Left lung (tissue), 10 donors: ENCODE results near the gene KRTAP21-1. TPM values are rescaled to one million over a fixed set of nuclear protein-coding genes. Genes with fewer than 3 reads are reported as not detected.

Experiments used
- ATAC-seq: fragments of 200-7000 bp; cut with Tn5 transposase; one replicate; pipeline ENCODE4 v1.9.1; 2020; ENCODE audit warnings: moderate library complexity
- DNase-seq, 4 donors: peaks; one replicate each; pipeline ENCODE4 v3.0.0-alpha.2; 2013 to 2020
- H3K27ac ChIP-seq, 2 donors: fragments of 200-600 bp; sonication (generic) in 1 of 2; one replicate each; pipeline versions ENCODE4 v1.5.0 to v1.8.0; 2020 to 2021
- H3K27me3 ChIP-seq, 2 donors: fragments of 200-600 bp; sonication (generic) in 1 of 2; one replicate each; pipeline versions ENCODE4 v1.5.0 to v1.8.0; 2020 to 2021
- H3K36me3 ChIP-seq, 2 donors: fragments of 200-600 bp; sonication (generic) in 1 of 2; one replicate each; pipeline versions ENCODE4 v1.5.0 to v1.8.0; 2020 to 2021
- H3K4me1 ChIP-seq, 2 donors: fragments of 200-600 bp; one replicate each; pipeline ENCODE4 v1.8.0; 2021
- H3K4me3 ChIP-seq, 2 donors: fragments of 200-600 bp; sonication (generic) in 1 of 2; one replicate each; pipeline versions ENCODE4 v1.5.0 to v1.8.0; 2020 to 2021; ENCODE audit warnings: mild to moderate bottlenecking in 1 of 2
- H3K9me3 ChIP-seq, 2 donors: fragments of 200-600 bp; sonication (generic) in 1 of 2; one replicate each; pipeline versions ENCODE4 v1.5.0 to v1.8.0; 2020 to 2021
- intact Hi-C, 2 donors: fragments of 100-400 bp; cut with DNase I; formaldehyde crosslinking; loops; one replicate each; pipeline versions ENCODE4 v1.11.2 to v1.14.2; 2022
- polyA plus RNA-seq, 6 donors: library from polyadenylated mRNA; unstranded; fragments of 120-200 nt; gene quantifications; one replicate each; pipeline ENCODE4 v1.2.1, GENCODE V29; 2013; ENCODE audit not compliant: insufficient read length in 6 of 6
- total RNA-seq, 2 donors: library from RNA; stranded (reverse); fragmentation: NEBNext Ultra II Directional; extraction: Animal tissue kit (Norgen Biotek cat#: 25700); gene quantifications; one replicate each; pipeline ENCODE4 v1.2.1, GENCODE V29; 2021
- TF ChIP-seq, protein P1 (sequence below), 2 donors: fragments of 200-600 bp; sonication (generic) in 1 of 2; IDR thresholded peaks; one replicate each; pipeline versions ENCODE4 v1.5.0 to v1.8.0; 2021; ENCODE audit warnings: antibody characterized with exemption in 2 of 2
- donor health status: DM: no; HTN: yes; CAD: no.
- donor health status: DM: no; HTN: no; CAD: no.

The KRTAP21-1 gene
- total and polyA plus RNA-seq, 8 donors = not detected

DNA sequence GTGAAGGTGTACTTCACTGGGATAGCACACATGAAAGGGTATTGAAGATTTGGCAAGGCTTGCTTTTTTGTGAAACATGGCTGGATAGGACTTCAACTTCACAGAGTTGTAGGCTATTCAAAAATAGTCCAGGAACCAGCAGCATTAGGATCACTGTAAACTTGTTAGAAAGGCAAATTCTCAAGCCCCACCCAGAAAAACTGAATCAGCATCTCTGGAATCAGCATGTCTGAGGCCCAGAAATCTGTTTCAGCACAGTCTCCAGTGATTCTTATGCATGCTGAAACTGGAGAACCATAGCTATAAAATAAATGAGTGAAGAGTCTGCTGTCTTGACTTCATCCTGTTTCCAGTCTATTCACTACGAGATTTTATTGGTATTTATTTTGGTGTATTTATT lies 28.5 kb downstream of the KRTAP21-1 start:
- Histone ChIP-seq H3K27ac (no peak overlapping the region), H3K4me1 (no peaks in the 10 kb centered on the region), H3K4me3 (no peak overlapping the region), H3K36me3 (no peaks in the 10 kb centered on the region), H3K27me3 (no peaks in the 10 kb centered on the region), H3K9me3 (no peaks in the 10 kb centered on the region)
- DNase-seq (no peak), ATAC-seq (no peak)
- TF ChIP-seq, protein P1, sequence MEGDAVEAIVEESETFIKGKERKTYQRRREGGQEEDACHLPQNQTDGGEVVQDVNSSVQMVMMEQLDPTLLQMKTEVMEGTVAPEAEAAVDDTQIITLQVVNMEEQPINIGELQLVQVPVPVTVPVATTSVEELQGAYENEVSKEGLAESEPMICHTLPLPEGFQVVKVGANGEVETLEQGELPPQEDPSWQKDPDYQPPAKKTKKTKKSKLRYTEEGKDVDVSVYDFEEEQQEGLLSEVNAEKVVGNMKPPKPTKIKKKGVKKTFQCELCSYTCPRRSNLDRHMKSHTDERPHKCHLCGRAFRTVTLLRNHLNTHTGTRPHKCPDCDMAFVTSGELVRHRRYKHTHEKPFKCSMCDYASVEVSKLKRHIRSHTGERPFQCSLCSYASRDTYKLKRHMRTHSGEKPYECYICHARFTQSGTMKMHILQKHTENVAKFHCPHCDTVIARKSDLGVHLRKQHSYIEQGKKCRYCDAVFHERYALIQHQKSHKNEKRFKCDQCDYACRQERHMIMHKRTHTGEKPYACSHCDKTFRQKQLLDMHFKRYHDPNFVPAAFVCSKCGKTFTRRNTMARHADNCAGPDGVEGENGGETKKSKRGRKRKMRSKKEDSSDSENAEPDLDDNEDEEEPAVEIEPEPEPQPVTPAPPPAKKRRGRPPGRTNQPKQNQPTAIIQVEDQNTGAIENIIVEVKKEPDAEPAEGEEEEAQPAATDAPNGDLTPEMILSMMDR (IDR thresholded peaks at IDR 0.05) = no peak
- intact Hi-C loops = no loop called here

DNA sequence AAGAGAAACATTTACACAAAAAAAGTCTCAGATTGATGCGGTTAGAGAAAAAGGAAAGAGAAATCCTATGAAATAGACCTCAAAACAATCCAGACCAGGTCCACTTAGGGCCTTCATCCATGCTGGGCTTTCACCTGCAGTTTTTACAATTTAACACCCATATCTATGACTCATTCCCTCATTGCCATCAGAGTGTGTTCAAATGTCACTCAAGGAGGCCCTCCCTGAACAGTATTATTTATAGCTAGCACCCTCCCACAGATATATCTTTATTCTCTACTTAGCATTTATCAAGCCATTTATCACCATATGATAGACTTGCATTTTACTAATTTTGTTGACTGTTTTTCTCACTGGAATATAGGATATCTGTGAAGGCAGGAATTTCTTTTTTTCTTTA lies 35.8 kb downstream of the KRTAP21-1 start:
- no peaks in the 10 kb centered on the region for H3K4me1 ChIP-seq
- ATAC-seq = no peak
- TF ChIP-seq, protein P1 (IDR thresholded peaks at IDR 0.05) = no peak
- no peak for DNase-seq
- H3K4me3 ChIP-seq = no peak overlapping the region
- H3K36me3 ChIP-seq = no peaks in the 10 kb centered on the region
- H3K27me3 ChIP-seq = no peaks in the 10 kb centered on the region
- intact Hi-C loops = no loop called here
- no peaks in the 10 kb centered on the region for H3K9me3 ChIP-seq
- H3K27ac ChIP-seq = no peak overlapping the region

DNA sequence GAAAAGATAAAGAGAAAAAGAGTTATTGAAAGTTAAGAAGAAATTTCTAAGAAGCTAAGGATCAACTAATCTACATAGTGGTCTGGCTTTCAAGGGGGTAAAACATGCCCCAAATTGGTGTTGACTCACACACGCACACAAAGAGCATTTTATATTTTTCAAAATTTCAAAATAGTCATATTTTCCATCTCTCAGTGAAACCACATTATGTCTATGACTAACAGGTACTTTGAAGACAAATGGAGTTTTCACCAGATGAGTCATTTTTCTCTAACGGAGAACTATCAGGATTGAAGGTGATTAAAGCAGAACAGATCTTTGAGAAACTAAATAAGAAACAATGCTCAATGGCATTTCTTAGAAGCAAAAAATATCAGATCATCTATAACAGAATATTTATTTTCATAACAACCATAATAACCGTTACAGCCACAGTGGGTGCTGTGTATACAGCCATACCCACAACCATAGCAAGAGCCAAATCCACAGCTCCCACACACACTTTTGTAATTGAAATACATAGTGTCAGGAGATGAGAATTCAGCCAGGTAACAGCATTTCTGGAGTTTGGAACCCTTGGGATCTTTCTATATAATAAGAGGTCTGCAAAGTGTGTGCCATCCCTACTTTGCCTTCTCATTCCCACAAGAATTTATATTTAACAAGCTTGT lies 36.9 kb downstream of the KRTAP21-1 start, which contains the start of gene KRTAP21-3:
TSS of gene KRTAP21-3 (minus strand) at position 539 of the 671 bp plus-strand sequence. CDS start at position 521, 18 bp downstream.
- DNase-seq = no peak
- intact Hi-C loops = no loop called here
- H3K27me3 ChIP-seq = no peaks in the 10 kb centered on the region
- no peak within 1 kb of the TSS for H3K27ac ChIP-seq
- no peaks in the 10 kb centered on the region for H3K9me3 ChIP-seq
- H3K4me1 ChIP-seq = no peaks in the 10 kb centered on the region
- ATAC-seq = no peak
- no peak within 1 kb of the TSS for H3K4me3 ChIP-seq
- TF ChIP-seq, protein P1 (IDR thresholded peaks at IDR 0.05) = no peak
- no peaks in the 10 kb centered on the region for H3K36me3 ChIP-seq

DNA sequence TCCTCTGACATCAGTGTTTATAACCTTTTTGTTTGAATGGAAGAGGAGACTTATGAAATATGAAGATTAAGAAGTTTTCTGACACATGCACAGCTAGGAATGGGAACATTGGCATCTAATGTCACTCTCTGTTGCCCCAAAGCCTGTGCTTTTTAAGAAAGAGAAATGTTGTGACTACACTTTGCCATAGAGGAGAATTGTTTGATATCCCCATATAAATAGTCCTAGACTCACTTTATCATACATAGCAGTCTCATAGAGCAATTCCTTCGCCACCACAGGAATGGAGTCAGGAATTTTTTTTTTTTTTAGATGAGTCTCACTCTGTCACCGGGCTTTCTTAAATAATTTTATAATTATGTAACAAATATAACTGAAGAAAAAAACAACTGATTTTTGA lies 38.1 kb downstream of the KRTAP21-1 start:
- H3K36me3 ChIP-seq = no peaks in the 10 kb centered on the region
- H3K4me3 ChIP-seq = no peak overlapping the region
- no peaks in the 10 kb centered on the region for H3K4me1 ChIP-seq
- TF ChIP-seq, protein P1 (IDR thresholded peaks at IDR 0.05) = no peak
- intact Hi-C loops = no loop called here
- ATAC-seq (no peak), DNase-seq (no peak)
- H3K27ac ChIP-seq = no peak overlapping the region
- H3K27me3 ChIP-seq = no peaks in the 10 kb centered on the region
- peaks cover 0 to 11% of the 10 kb centered on the region in 2 donors for H3K9me3 ChIP-seq

DNA sequence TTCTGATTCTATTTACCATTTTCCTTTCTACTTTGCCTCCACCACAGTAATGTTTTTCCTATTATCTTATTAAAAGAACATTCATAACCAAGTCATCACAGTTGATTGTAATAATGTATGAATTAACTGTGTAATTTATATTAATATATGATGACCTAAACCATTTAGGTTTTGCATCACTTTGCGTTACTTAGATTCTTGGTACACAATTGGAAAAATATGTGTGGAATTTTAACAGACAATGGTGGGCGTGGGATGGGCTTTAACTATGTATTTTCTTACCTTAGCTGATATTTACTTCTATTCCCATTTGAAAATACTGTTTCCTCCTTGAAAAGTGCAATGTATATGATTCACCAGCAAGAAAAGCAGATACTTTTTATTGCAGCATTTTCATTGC lies 40.3 kb downstream of the KRTAP21-1 start:
- no peak for ATAC-seq
- Histone ChIP-seq H3K27ac (no peak overlapping the region), H3K36me3 (no peaks in the 10 kb centered on the region), H3K9me3 (peaks cover 0 to 12% of the 10 kb centered on the region in 2 donors), H3K27me3 (no peaks in the 10 kb centered on the region), H3K4me1 (no peaks in the 10 kb centered on the region), H3K4me3 (no peak overlapping the region)
- intact Hi-C loops = no loop called here
- no peak for DNase-seq
- TF ChIP-seq, protein P1 (IDR thresholded peaks at IDR 0.05) = no peak
